Lung (tissue), 12 donors: ENCODE data around the gene BMP7. TPM values are rescaled to one million over a fixed set of nuclear protein-coding genes. Genes with fewer than 3 reads are reported as not detected.

Source experiments
- ATAC-seq: fragments of 200-7000 bp; cut with Tn5 transposase; one replicate; pipeline ENCODE4 v1.9.1; 2020; ENCODE audit warnings: moderate number of reproducible peaks; ENCODE audit not compliant: insufficient read depth, low FRiP score
- DNase-seq, 3 donors: peaks; one replicate each; pipeline ENCODE4 v3.0.0-alpha.2; 2013 to 2017
- H3K27ac ChIP-seq, 2 donors: one replicate each; pipeline ENCODE4 v1.5.1; 2013; ENCODE audit warnings: mild to moderate bottlenecking in 2 of 2, moderate library complexity in 2 of 2, control low read depth in 1 of 2, inconsistent platforms in 1 of 2, low read depth in 1 of 2, low read length in 1 of 2
- H3K27me3 ChIP-seq, 3 donors: one replicate each; pipeline ENCODE4 v1.5.1; 2013; ENCODE audit warnings: low read length in 2 of 3; ENCODE audit not compliant: control insufficient read depth in 3 of 3, insufficient read depth in 3 of 3
- H3K36me3 ChIP-seq, 4 donors: one replicate each; pipeline ENCODE4 v1.5.1; 2013; ENCODE audit warnings: low read length in 4 of 4, mild to moderate bottlenecking in 1 of 4, moderate library complexity in 1 of 4; ENCODE audit not compliant: control insufficient read depth in 4 of 4, insufficient read depth in 4 of 4
- H3K4me1 ChIP-seq, 5 donors: one replicate each; pipeline ENCODE4 v1.5.1; 2013; ENCODE audit warnings: low read length in 5 of 5, mild to moderate bottlenecking in 2 of 5, moderate library complexity in 1 of 5; ENCODE audit not compliant: control insufficient read depth in 5 of 5, insufficient read depth in 5 of 5
- H3K4me3 ChIP-seq: one replicate; pipeline ENCODE4 v1.5.1; 2013; ENCODE audit warnings: mild to moderate bottlenecking, control low read depth, moderate library complexity
- H3K9ac ChIP-seq, 2 donors: one replicate each; pipeline ENCODE4 v1.5.1; 2013; ENCODE audit warnings: low read length in 2 of 2, control low read depth in 1 of 2; ENCODE audit not compliant: insufficient read depth in 1 of 2
- H3K9me3 ChIP-seq, 4 donors: one replicate each; pipeline ENCODE4 v1.5.1; 2013; ENCODE audit warnings: low read length in 3 of 4, mild to moderate bottlenecking in 1 of 4, moderate library complexity in 1 of 4; ENCODE audit not compliant: control insufficient read depth in 4 of 4, insufficient read depth in 3 of 4
- WGBS, 2 donors: extraction: QIAGEN DNeasy Blood & Tissue Kit; methylation state at CpG; one replicate each; pipeline ENCODE4 v1.1.7; 2013; 5-methylcytosine and 5-hydroxymethylcytosine counted together
- polyA plus RNA-seq, 2 donors: library from polyadenylated mRNA; stranded (reverse); fragments of 200-250 nt; gene quantifications; one replicate each; pipeline ENCODE4 v1.2.1, GENCODE V29; 2013
- total RNA-seq, 2 donors: library from RNA; depleted of rRNA in 1 of 2; stranded (reverse); fragments of >200 nt in 1 of 2; gene quantifications; one replicate each; pipeline ENCODE4 v1.2.1, GENCODE V29; 2014 to 2021
- TF ChIP-seq, protein P1 (sequence below): IDR thresholded peaks from 2 replicates; pipeline ENCODE4 v1.5.1; 2012; ENCODE audit warnings: mild to moderate bottlenecking; ENCODE audit errors: control extremely low read depth, extremely low read depth
- donor health status: control.
- donor health status: control.
- donor health status: Bipolar disorder and iron deficiency.
- donor health status: healthy.
- donor health status: DM: yes; HTN: yes; CAD: no.

The BMP7 gene
- total and polyA plus RNA-seq, 4 donors, result 0.67 to 10.3 (median 1.4) TPM

DNA sequence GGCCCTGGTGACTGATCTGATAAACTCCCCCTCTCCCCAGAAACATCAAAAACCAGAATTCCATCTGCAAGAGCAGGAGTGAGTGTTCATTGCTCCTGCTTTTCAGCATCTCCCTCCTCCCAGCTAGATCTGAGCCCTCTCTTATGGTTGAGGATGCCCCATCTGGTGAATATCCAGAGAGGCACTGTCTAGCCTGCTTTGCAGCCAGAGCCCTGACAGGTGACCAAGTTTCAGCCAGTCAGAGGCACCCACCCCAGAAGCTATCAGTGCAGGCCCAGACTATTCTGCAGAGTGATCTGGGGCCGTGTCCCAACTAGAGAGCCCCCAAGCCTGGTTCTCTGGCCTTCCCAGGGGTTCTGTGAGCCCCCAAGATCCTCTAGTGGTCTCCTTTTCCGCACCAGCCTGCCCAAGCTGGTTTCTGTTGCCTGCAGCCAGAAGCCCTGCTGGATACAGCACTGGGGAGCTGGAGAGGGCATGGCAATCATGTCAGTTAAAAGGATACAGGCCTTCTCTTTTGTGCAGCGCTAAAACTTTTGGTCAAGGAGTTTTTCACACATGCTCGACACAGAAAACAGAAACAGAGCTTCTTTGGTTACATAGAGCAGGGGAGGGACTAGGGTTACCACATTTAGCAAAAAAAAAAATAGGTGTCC lies 6.6 kb upstream of the BMP7 start:
- DNase-seq, result no peak

DNA sequence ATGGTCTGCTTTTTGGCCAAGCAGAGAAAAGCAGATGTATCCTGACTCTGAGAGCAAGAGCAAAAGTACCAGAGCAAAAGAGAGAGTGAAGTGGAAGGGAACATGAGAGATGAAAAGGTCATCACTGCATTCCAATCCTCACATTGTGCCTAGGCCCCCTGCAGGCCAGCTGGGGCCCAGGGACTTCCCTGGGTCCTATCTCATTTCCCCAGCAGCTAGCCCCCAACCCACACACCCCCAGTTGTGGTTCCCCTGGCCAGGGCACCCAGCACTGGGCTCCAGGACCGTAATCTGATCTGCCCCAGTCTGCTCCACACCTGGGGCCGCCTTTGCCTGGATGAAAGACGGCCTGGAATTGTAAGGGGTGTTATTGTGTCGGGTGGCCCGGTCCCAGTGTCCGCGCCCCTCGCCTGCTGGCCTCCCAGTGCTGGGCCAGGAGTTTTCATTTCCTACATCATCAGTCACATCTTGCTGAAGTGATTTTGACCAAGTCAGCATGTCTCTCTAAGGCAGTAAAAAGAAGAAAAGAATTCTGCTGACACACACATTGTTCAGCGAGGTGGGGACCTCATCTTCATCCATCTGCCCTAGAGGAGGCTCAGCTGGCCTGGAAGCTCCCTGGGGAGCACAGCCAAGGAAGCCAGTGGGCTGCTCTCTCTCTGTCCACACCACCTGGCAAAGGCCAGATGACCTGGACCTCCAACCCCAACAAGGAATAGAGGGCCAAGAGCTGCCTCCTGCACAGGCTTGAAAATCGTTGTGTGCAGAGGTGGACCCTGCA lies 4.0 kb upstream of the BMP7 start:
- H3K4me3 ChIP-seq, result no peak overlapping the region
- ATAC-seq, result no peak
- peaks cover 0 to 20% (median 0%) of the 10 kb centered on the region in 5 donors for H3K4me1 ChIP-seq
- H3K36me3 ChIP-seq, result no peaks in the 10 kb centered on the region
- DNase-seq, result no peak
- WGBS, 2 donors, result 57% methylated on average over 10 of the region's 10 CpGs
- TF ChIP-seq, protein P1, sequence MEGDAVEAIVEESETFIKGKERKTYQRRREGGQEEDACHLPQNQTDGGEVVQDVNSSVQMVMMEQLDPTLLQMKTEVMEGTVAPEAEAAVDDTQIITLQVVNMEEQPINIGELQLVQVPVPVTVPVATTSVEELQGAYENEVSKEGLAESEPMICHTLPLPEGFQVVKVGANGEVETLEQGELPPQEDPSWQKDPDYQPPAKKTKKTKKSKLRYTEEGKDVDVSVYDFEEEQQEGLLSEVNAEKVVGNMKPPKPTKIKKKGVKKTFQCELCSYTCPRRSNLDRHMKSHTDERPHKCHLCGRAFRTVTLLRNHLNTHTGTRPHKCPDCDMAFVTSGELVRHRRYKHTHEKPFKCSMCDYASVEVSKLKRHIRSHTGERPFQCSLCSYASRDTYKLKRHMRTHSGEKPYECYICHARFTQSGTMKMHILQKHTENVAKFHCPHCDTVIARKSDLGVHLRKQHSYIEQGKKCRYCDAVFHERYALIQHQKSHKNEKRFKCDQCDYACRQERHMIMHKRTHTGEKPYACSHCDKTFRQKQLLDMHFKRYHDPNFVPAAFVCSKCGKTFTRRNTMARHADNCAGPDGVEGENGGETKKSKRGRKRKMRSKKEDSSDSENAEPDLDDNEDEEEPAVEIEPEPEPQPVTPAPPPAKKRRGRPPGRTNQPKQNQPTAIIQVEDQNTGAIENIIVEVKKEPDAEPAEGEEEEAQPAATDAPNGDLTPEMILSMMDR, result no peak
- H3K27ac ChIP-seq, result no peak overlapping the region
- H3K27me3 ChIP-seq, result peaks cover 0 to 16% (median 2%) of the 10 kb centered on the region in 3 donors
- H3K9ac ChIP-seq, result no peak overlapping the region
- no peaks in the 10 kb centered on the region for H3K9me3 ChIP-seq

More for the DNA sequence above, 6.6 kb upstream of the BMP7 start:
- peaks cover 0 to 1% (median 0%) of the 10 kb centered on the region in 3 donors for H3K27me3 ChIP-seq
- TF ChIP-seq, protein P1, result no peak
- 73 to 82% methylated on average over 4 of the region's 4 CpGs for WGBS, 2 donors
- no peak overlapping the region for H3K4me3 ChIP-seq
- no peak overlapping the region for H3K27ac ChIP-seq
- peaks cover 0 to 4% (median 0%) of the 10 kb centered on the region in 4 donors for H3K9me3 ChIP-seq
- no peak overlapping the region for H3K9ac ChIP-seq
- no peaks in the 10 kb centered on the region for H3K36me3 ChIP-seq
- no peak for ATAC-seq
- H3K4me1 ChIP-seq, result peaks cover 0 to 13% (median 2%) of the 10 kb centered on the region in 5 donors

DNA sequence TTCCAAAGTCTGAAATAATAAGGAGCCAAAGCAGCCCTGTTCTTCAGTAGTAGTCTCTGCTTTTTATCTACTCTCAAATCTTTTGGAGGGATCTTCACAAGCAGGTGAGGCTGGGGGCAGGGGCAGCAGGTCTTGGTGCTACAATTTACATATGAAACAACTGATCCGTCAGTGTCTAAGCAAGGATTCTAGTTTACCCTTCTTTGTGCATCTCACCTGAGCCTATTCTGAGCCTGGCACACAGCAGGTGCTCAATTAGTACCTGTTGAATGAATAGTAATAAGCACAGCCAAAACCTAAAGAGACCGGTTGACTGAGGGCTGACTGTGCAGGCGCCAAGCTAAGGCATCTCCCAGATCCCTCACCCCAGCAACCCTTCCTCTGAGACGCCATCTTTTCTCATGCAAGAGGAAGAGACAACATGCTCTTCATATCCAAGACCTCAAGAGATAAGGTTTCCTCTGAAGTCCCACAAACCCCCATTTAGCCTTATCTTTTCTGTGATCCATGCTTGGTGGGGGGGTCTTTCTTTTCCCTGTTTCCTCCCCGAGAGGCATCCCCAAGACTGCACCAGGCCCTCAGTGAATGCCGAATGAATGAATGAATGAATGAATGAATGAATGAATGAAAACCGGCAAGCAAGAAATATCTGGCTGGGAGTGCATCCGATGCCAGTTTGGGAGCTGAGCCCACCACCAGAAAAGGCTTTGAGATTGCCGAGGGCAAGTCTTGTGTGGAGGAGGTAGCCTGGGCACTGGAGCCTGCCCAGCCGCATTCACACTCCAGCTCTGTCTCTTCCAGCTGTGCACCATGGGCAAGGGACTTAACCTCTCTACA lies 2.9 kb upstream of the BMP7 start:
- no peak for DNase-seq
- Histone ChIP-seq H3K4me1 (peaks cover 0 to 22% (median 2%) of the 10 kb centered on the region in 5 donors), H3K9ac (no peak overlapping the region), H3K36me3 (no peaks in the 10 kb centered on the region), H3K27ac (no peak overlapping the region), H3K27me3 (peaks cover 0 to 16% (median 2%) of the 10 kb centered on the region in 3 donors), H3K4me3 (no peak overlapping the region), H3K9me3 (peaks cover 0 to 4% (median 0%) of the 10 kb centered on the region in 4 donors)
- ATAC-seq, result no peak
- 59 to 71% methylated on average over 10 of the region's 10 CpGs for WGBS, 2 donors
- TF ChIP-seq, protein P1, result no peak
